ENCODE measurements around the gene PRSS58. TPM values are rescaled to one million over a fixed set of nuclear protein-coding genes. Genes with fewer than 3 reads are reported as not detected.

PRSS58 gene
- total and polyA plus RNA-seq, 2 of the 8 experiments (the other 6 are each of a cell fraction or from before 2014, with no cell fraction given) = not detected

GRCh38 chr7:142263598-142264380, 5.9 kb upstream of the PRSS58 start:
- ChIA-PET POLR2A (ENCODE audit: partially characterized antibody) (no interaction called here), CTCF (ENCODE audit: partially characterized antibody) (interaction anchor here (0.6 to 1.1 kb wide), 5 partner anchors 32 to 479 kb away, joined by 3 to 4 read pairs (median 3); no protein-coding TSS in a partner anchor)
- Histone ChIP-seq H2BK12ac (ENCODE audit: low read depth, low read length) (no peak overlapping the region), H4K91ac (replicated peaks; ENCODE audit: insufficient read length, low read length) (no peak overlapping the region), H3K4me3 (ENCODE audit: extremely low read depth in 1 of 4, insufficient read depth in 2 of 4, low read depth in 3 of 4, low read length in 4 of 4) (no peak overlapping the region), H2BK5ac (ENCODE audit: low read depth, low read length) (no peak overlapping the region), H2BK20ac (ENCODE audit: low read length) (no peak overlapping the region), H3K9me3 (ENCODE audit: insufficient read depth in 2 of 2, low read depth in 1 of 2, low read length in 1 of 2) (0 out of 4 replicates have a peak, but pooled peaks cover 0 to 3% of the 10 kb centered on the region in 2 experiments), H3K4me2 (ENCODE audit: insufficient read depth in 1 of 2, low read depth in 2 of 2, low read length in 2 of 2) (no peak overlapping the region), H3K27me3 (replicated peaks in 1 of 4; ENCODE audit: control insufficient read depth in 3 of 4, extremely low read depth in 1 of 4, insufficient read depth in 3 of 4, low read length in 3 of 4) (no peaks in the 10 kb centered on the region), H3K23ac (ENCODE audit: insufficient read length) (no peak overlapping the region), H4K5ac (ENCODE audit: insufficient read length, low read depth, low read length) (no peak overlapping the region), H3K18ac (ENCODE audit: extremely low read depth, low read length) (no peak overlapping the region), H3K79me1 (ENCODE audit: low read depth, low read length) (no peaks in the 10 kb centered on the region), H3K4me1 (replicated peaks in 1 of 4; ENCODE audit: control insufficient read depth in 3 of 4, insufficient read depth in 4 of 4, low read length in 3 of 4) (no peaks in the 10 kb centered on the region), H3K79me2 (ENCODE audit: control insufficient read depth in 1 of 2, insufficient read depth in 2 of 2, low read length in 2 of 2) (no peaks in the 10 kb centered on the region), H4K20me1 (replicated peaks in 1 of 2; ENCODE audit: control insufficient read depth in 1 of 2, insufficient read depth in 2 of 2, low read length in 2 of 2) (no peaks in the 10 kb centered on the region), H2AK5ac (ENCODE audit: low read depth, low read length) (no peak overlapping the region), H2BK120ac (replicated peaks; ENCODE audit: low read depth, low read length) (no peak overlapping the region), H3K23me2 (ENCODE audit: low read depth, low read length) (no peaks in the 10 kb centered on the region), H3K14ac (ENCODE audit: insufficient read length) (no peak overlapping the region), H3K4ac (replicated peaks; ENCODE audit: insufficient read length, low read depth, low read length) (no peak overlapping the region), H3K56ac (replicated peaks; ENCODE audit: insufficient read length, low read depth, low read length) (no peak overlapping the region), H2BK15ac (ENCODE audit: low read length) (no peak overlapping the region), H2AFZ (ENCODE audit: low read length) (no peak overlapping the region), H3K9ac (replicated peaks in 1 of 4; ENCODE audit: extremely low read depth in 1 of 4, low read depth in 3 of 4, low read length in 3 of 4) (no peak overlapping the region), H3K36me3 (ENCODE audit: control insufficient read depth in 2 of 4, insufficient read depth in 4 of 4, low read length in 3 of 4) (no peaks in the 10 kb centered on the region), H4K8ac (ENCODE audit: extremely low read depth, insufficient read depth, low read length) (no peak overlapping the region), H3K27ac (ENCODE audit: low read depth, low read length) (no peak overlapping the region)
- FAIRE-seq = no peak
- DNase-seq (ENCODE audit: low read depth in 1 of 2, low spot score in 2 of 2) = no peak
- WGBS, 2 experiments (ENCODE audit: extremely low coverage in 1 of 2, insufficient coverage in 1 of 2, insufficient read length in 1 of 2, insufficient replicate concordance in 2 of 2, low coverage in 1 of 2, low lambda C conversion rate in 2 of 2, missing lambda C conversion rate in 1 of 2) = 88% methylated on average over 8 of the region's 8 CpGs; no CpG with 5 or more reads in 1 of the 2 experiments
- TF ChIP-seq NANOG (IDR thresholded peaks at IDR 0.05; ENCODE audit: insufficient read depth, low read depth, low read length, poor library complexity, severe bottlenecking) (no peak), JUN (IDR thresholded peaks at IDR 0.05; ENCODE audit: low read depth, low read length) (no peak), HDAC6 (IDR thresholded peaks at IDR 0.05; ENCODE audit: low read depth, low read length) (no peak), ATF3 (IDR thresholded peaks at IDR 0.05; ENCODE audit: insufficient read depth, low read depth, low read length) (no peak), RFX5 (IDR thresholded peaks at IDR 0.05; ENCODE audit: borderline replicate concordance, low read depth, low read length) (no peak)
